ENCODE measurements around the gene KIAA1217.

The KIAA1217 gene

GRCh38 chr10:24257588-24257987, 48.6 kb downstream of the KIAA1217 start:
- DNase-seq (ENCODE audit: low read depth), result no peak
- no peak for TF ChIP-seq CTCF (conservative IDR thresholded peaks at IDR 0.05; ENCODE audit: control insufficient read depth, insufficient read depth, low read depth, low read length)
- no peak overlapping the region for H3K4me3 ChIP-seq (ENCODE audit: control insufficient read depth, low read depth, low read length)

GRCh38 chr10:24259365-24260130, 50.6 kb downstream of the KIAA1217 start:
- no peak for TF ChIP-seq CTCF (conservative IDR thresholded peaks at IDR 0.05; ENCODE audit: control insufficient read depth, insufficient read depth, low read depth, low read length)
- H3K4me3 ChIP-seq (ENCODE audit: control insufficient read depth, low read depth, low read length), result no peak overlapping the region
- peak; percentile 30 for DNase-seq (ENCODE audit: low read depth)

- TF ChIP-seq CTCF (conservative IDR thresholded peaks at IDR 0.05; ENCODE audit: control insufficient read depth, insufficient read depth, low read depth, low read length), result no peak
- DNase-seq (ENCODE audit: low read depth), result no peak
- H3K4me3 ChIP-seq (ENCODE audit: control insufficient read depth, low read depth, low read length), result no peak overlapping the region
Measured at GRCh38 chr10:24261627-24262026, 52.7 kb downstream of the KIAA1217 start.

- DNase-seq (ENCODE audit: low read depth), result peak; percentile 65
- TF ChIP-seq CTCF (conservative IDR thresholded peaks at IDR 0.05; ENCODE audit: control insufficient read depth, insufficient read depth, low read depth, low read length), result no peak
- H3K4me3 ChIP-seq (ENCODE audit: control insufficient read depth, low read depth, low read length), result no peak overlapping the region
Measured at GRCh38 chr10:24262929-24263590, 54.1 kb downstream of the KIAA1217 start.

- no peak overlapping the region for H3K4me3 ChIP-seq (ENCODE audit: control insufficient read depth, low read depth, low read length)
- TF ChIP-seq CTCF (conservative IDR thresholded peaks at IDR 0.05; ENCODE audit: control insufficient read depth, insufficient read depth, low read depth, low read length), result no peak
- no peak for DNase-seq (ENCODE audit: low read depth)
Measured at GRCh38 chr10:24269476-24269875, 60.5 kb downstream of the KIAA1217 start.

GRCh38 chr10:24272374-24272773, 63.4 kb downstream of the KIAA1217 start:
- no peak overlapping the region for H3K4me3 ChIP-seq (ENCODE audit: control insufficient read depth, low read depth, low read length)
- DNase-seq (ENCODE audit: low read depth), result no peak
- TF ChIP-seq CTCF (conservative IDR thresholded peaks at IDR 0.05; ENCODE audit: control insufficient read depth, insufficient read depth, low read depth, low read length), result no peak
